ENCODE data around the gene CCZ1B.
"Not testable (repeated sequence)": the region's sequence is repeated elsewhere in the genome, so short reads cannot be mapped to it uniquely, and the experiment has no call there.

DNA sequence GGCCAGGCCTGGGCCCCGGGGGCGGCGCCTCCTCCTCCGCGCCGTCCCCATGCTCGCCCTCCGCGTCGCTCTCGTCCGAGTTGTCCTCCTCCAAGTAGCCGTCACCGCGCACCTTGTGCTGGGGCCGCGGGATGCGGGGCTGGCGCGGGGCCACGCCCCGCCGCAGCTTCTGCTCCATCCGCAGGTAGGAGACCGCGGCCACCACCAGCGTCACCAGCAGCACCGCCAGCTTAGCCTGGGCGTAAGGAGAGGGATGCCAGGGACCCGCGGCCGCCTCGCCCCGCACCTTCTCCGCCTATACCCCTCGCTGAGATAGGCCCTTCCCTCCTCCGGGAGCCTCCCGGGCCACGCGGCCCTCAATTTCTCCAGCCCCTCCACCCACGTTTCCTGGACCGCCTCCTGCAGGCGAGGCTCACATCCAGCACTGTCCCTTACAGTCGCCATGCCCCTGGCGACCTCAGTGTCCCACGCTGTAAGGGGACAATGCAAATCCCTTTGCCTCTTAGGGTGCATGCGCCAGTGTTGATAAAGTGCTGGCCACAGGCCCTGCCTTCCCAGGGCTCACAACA, 29.6 kb upstream of the CCZ1B start:
- TF ChIP-seq, protein P1, sequence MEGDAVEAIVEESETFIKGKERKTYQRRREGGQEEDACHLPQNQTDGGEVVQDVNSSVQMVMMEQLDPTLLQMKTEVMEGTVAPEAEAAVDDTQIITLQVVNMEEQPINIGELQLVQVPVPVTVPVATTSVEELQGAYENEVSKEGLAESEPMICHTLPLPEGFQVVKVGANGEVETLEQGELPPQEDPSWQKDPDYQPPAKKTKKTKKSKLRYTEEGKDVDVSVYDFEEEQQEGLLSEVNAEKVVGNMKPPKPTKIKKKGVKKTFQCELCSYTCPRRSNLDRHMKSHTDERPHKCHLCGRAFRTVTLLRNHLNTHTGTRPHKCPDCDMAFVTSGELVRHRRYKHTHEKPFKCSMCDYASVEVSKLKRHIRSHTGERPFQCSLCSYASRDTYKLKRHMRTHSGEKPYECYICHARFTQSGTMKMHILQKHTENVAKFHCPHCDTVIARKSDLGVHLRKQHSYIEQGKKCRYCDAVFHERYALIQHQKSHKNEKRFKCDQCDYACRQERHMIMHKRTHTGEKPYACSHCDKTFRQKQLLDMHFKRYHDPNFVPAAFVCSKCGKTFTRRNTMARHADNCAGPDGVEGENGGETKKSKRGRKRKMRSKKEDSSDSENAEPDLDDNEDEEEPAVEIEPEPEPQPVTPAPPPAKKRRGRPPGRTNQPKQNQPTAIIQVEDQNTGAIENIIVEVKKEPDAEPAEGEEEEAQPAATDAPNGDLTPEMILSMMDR (IDR thresholded peaks at IDR 0.05; ENCODE audit: low read length), result not testable (repeated sequence)
- not testable (repeated sequence) for TF ChIP-seq EZH2 (IDR thresholded peaks at IDR 0.05; ENCODE audit: borderline replicate concordance, low read length)
